Frontal cortex (tissue), 4 donors: Measurements from ENCODE around the gene MICU1. TPM values are rescaled to one million over a fixed set of nuclear protein-coding genes. Genes with fewer than 3 reads are reported as not detected.
"Not testable (repeated sequence)": the region's sequence is repeated elsewhere in the genome, so short reads cannot be mapped to it uniquely, and the experiment has no call there.

ENCODE experiments used
- DNase-seq, 2 donors: peaks; one replicate each; pipeline ENCODE4 v3.0.0; 2012; ENCODE audit warnings: low spot score in 2 of 2
- FAIRE-seq: peaks from 2 replicates; lab custom pipeline; 2012; peaks lifted over from hg19 to GRCh38; lab: Jason Lieb, UNC
- total RNA-seq: library from RNA; depleted of rRNA; stranded (reverse); fragments of >200 nt; gene quantifications from one replicate; pipeline ENCODE4 v1.2.3, GENCODE V29; 2014
- donor health status: control.
- donor health status: control.
- donor health status: control.

The MICU1 gene, protein sequence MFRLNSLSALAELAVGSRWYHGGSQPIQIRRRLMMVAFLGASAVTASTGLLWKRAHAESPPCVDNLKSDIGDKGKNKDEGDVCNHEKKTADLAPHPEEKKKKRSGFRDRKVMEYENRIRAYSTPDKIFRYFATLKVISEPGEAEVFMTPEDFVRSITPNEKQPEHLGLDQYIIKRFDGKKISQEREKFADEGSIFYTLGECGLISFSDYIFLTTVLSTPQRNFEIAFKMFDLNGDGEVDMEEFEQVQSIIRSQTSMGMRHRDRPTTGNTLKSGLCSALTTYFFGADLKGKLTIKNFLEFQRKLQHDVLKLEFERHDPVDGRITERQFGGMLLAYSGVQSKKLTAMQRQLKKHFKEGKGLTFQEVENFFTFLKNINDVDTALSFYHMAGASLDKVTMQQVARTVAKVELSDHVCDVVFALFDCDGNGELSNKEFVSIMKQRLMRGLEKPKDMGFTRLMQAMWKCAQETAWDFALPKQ
- 63.6 TPM for total RNA-seq

- DNase-seq (peak; percentile 77 to 92), FAIRE-seq (no peak)
Observed at GRCh38 chr10:72625608-72626443, at the start of gene MICU1. TSS of gene MICU1 (minus strand) at chr10:72626079. CDS start at chr10:72566793, 59,286 bp downstream.

GRCh38 chr10:72674174-72674573, 48.3 kb upstream of the MICU1 start:
- FAIRE-seq, DNase-seq: not testable (repeated sequence)

DNA sequence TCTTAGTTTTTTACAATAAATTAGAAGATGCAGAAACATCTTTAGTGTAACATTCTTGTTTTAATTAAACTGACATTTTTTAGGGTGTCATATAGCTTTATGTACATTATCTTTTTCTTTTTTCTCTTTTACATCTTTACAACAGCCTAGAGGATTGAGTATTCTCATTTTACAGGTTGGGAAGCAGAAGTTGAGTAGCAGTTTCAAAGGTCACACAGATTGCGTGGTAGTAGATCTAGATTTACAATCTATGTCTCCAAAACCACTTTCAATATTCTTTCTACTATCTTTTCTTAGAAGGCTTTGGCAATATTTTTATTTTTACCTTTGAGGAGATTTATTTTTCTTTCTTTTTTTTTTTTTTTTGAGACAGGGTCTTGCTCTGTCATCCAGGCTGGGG, 47.4 kb upstream of the MICU1 start:
- FAIRE-seq (no peak), DNase-seq (no peak)

DNA sequence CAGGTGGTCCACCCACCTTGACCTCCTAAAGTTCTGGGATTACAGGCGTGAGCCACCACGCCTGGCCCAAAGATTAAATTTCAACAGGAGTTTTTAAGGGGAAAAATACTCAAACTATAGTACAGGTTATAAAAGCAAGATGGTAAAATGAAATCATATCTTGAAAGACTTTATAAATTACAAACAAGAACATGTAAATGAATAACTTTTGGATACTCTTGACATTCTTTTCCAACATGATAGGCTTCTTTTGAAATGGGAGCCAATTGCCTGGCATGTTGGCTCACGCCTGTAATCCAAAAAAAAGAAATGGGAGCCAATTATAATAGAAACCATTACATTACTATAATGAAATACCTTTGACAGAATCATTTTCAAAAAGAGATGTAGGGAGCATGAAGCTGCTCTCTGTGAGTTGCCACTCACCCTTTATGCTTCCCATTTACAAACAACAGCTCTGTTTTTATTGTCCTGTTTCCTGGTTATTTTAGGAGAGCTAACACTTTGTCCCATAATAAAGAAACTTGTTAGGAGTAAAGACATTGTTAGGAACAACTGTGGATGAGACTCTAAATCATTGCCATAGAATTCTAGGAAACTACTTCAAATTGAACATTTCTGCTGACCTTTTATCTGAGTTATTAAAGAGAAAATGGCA, 41.5 kb upstream of the MICU1 start:
- no peak for DNase-seq
- no peak for FAIRE-seq

DNA sequence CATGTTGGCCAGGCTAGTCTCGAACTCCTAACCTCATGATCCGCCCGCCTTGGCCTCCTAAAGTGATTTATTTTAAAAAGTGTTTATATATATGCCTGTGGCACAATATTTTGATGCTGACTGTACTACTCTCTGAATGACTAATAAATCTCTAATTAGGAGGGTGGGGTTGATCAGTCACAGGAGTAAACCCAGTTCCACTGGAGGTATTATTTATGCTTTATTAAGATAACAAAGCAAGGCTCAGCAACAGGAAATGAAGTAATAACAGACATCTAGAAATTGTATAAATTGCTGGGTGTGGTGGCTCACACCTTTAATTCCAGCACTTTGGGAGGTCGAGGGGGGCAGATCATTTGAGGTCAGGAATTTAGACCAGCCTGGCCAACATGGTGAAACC, 40.0 kb upstream of the MICU1 start:
- DNase-seq (no peak), FAIRE-seq (no peak)

DNA sequence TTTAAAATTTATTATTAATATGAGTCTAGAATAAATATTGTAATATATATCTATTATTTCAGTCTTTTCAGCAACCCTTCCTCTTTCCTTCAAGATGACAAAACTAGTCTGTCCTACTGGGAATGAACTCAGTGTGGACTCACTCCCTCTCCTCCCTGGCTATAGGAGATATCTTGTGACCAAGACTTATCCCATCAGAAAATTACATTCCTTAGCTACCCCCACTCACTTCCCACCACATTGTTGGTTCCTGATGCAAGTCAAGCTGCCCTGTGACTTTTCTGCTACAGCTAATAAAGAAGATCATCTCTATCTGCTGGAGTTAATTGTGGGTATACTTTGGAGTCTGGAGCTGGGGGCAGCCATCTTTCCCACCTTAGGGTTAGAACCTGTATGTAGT, 38.1 kb upstream of the MICU1 start:
- DNase-seq = no peak
- no peak for FAIRE-seq

DNA sequence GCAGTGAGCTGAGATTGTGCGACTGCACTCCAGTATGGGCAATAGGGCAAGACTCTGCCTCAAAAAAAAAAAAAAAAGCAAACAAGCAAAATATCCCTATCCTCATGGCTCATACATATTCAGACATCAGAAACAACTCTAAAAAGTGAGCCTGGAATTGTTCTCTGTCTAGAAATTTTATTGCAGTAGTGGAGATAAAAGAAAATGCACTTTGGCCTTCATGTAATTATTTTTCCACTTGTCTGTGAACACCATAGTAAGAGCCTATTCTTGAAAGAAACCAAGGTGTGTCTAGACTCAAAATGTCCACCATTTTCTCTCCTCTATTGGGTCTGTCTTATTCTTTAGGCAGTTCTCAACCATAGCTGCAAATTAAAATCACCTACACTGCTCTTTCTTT, 35.6 kb upstream of the MICU1 start:
- DNase-seq = no peak
- FAIRE-seq = no peak

DNA sequence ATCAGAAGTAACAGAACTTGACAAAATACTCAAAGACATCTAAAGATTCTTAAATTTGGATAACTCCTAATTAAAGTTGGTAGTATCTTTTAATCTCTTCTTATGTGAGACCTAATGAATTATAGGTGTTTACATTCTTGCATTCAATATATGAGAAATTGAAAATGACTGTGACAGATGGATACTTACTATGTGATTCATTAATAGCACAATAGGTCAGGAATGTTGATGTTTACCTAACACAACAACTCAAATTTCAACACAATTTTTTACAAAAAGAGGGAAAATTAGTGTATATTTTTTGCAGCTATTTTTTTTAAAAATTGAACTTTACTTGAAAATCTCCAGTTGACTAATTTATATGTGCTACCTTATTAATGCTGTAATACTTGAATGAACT, 34.3 kb upstream of the MICU1 start:
- DNase-seq = no peak
- no peak for FAIRE-seq

GRCh38 chr10:72659694-72660093, 33.8 kb upstream of the MICU1 start:
- FAIRE-seq (no peak), DNase-seq (no peak)

DNA sequence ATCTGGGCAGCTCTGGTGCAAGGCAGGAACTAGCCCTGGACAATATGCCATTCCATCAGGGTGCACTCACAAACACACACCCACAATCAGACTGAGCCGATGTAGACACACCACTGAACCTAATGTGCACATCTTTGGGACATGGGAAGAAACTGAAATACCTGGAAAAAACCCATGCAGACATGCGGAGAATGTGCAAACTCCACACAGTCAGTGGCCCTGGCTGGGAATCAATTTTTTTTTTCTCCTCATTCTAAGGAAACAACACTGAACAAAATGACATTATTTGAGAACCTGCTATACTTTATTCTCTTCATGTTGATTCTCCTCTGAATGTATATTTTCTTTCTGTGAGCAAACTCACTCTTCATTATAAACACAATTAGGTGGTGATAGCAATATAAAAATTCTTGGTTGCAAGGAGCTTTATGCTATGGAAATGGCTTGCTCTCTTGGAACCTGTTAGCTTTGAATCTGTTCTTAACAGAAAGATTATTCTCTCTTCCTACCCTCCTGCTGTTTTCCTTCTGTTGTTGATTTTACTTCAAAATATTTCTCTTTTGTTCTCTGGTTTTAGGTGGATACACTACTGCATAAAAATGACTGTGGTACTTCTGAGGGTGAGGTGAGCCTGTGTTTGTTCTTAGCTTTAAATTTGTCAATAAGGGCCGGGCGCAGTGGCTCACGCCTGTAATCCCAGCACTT, 33.0 kb upstream of the MICU1 start:
- no peak for DNase-seq
- FAIRE-seq = no peak

- no peak for DNase-seq
- no peak for FAIRE-seq
Observed at GRCh38 chr10:72654720-72655119, 28.8 kb upstream of the MICU1 start.

DNA sequence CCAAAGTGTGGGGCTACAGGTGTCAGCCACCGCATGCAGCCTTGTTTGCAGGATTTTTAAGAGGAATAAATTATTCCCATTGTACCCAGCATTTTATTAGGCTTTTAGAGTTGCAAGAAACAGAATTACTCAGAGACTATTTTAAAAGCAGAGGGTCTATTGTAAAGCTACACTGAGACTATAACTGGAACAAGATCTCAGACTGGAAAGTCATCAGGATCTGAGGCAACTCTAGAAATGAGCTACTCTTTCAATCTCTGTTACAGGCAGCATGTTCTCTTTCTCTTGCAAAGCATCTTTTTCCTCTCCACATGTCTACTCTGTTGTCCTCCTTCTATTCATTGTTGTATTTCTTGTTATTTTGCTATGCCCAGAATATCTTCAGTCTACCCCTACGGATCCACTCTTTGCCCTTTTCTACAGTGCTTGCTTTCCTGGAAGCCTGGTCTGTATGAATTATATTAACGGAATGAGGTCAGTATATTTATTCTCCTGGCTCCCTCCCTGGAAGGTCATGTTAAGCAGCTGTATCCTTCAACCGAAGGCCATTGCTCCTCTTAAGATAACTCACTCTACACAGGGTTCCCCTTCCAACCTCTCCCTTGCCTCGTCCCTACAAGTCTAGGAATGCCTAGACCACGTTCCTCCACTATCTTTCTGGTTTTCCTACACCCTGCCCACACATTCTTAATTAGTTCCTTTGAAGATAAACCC, 27.7 kb upstream of the MICU1 start:
- FAIRE-seq = no peak
- no peak for DNase-seq

GRCh38 chr10:72649291-72649690, 23.4 kb upstream of the MICU1 start:
- no peak for FAIRE-seq
- DNase-seq = no peak

DNA sequence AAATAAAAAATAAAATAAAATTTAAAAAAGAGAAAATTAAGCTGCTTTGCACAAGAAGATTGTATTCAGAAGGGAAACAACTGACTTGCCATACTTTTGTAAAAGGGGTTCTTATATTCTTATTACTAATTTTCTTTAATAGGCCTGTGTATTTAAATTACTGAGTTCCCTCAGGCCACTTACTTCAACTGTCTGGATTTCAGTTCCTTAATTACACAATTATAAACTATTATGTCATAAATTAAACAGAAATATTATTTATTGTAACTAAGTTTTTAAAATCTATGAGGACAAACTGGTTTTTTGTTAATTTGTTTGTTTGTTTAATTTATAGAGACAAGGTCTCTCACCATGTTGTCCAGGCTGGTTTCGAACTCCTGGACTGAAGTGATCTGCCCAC, 22.4 kb upstream of the MICU1 start:
- no peak for DNase-seq
- no peak for FAIRE-seq

- FAIRE-seq, DNase-seq: not testable (repeated sequence)
Observed at GRCh38 chr10:72646971-72647370, 21.1 kb upstream of the MICU1 start.

DNA sequence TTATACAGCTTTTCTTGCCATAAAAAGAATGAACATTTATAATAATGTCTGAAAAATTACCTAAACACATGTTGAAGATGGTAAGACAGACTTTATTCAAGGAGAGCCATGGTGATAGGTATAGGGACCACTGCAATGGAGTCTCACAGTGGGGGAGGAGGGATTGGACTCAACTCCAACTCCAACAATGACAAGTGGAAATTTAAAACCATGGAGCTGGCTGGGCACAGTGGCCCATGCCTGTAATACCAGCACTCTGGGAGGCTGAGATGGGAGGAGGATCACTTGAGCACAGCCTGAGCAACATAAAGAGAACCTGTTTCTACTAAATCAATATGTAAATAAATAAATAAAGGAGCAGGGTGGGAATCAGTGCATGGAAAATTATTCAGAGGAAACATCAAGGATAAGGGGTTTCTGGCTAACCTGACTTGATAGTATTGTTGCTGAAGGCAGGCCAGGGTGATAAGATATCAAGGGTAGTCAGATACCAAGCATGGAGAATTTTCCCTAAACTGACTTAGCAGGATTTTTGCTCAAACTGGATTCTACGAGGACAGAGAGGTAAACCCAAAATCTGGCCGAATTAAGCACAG, 19.5 kb upstream of the MICU1 start:
- no peak for FAIRE-seq
- DNase-seq = no peak

GRCh38 chr10:72642318-72642717, 16.4 kb upstream of the MICU1 start:
- FAIRE-seq (no peak), DNase-seq (no peak)

DNA sequence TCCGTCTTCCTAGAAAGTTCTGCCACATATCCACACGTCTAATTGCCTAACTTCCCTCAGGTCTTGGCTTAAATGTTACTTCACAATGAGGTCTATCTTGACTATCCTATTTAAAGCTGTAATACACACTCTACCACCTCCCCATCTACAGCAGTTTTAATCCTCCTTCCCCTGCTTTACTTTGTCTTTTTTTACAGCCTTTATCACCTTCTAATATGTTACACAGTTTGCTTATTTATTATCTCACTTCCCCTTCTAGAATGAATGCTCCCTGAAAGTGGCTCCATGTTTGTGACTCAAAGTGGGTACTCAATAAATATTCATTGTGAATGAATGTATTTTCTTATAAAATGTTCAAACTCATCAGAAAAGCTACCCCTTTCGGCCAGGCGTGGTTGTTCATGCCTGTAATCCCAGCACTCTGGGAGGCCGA, 13.6 kb upstream of the MICU1 start:
- FAIRE-seq (no peak), DNase-seq (no peak)
